Uterus (tissue), 4 donors: ENCODE results near the gene RASA3. TPM values are rescaled to one million over a fixed set of nuclear protein-coding genes. Genes with fewer than 3 reads are reported as not detected.

ENCODE experiments used
- DNase-seq, 2 donors: peaks; one replicate each; pipeline ENCODE4 v3.0.0-alpha.2; 2019 to 2020
- H3K27ac ChIP-seq, 2 donors: fragments of 200-600 bp; sonication (generic); 1 replicate in 1 of 2; 2 replicates in 1 of 2; pipeline ENCODE4 v1.5.1; 2016 to 2018
- H3K27me3 ChIP-seq, 2 donors: fragments of 200-600 bp; sonication (generic); one replicate each; pipeline ENCODE4 v1.5.1; 2018 to 2019; ENCODE audit warnings: control low read depth in 1 of 2
- H3K36me3 ChIP-seq, 2 donors: fragments of 200-600 bp; sonication (generic); one replicate each; pipeline ENCODE4 v1.5.1; 2019; ENCODE audit warnings: control low read depth in 1 of 2
- H3K4me1 ChIP-seq, 2 donors: fragments of 200-600 bp; sonication (generic); one replicate each; pipeline ENCODE4 v1.5.1; 2018 to 2019; ENCODE audit warnings: control low read depth in 1 of 2
- H3K4me3 ChIP-seq, 2 donors: fragments of 200-600 bp; sonication (generic); 1 replicate in 1 of 2; 2 replicates in 1 of 2; pipeline ENCODE4 v1.5.1; 2018 to 2019; ENCODE audit warnings: mild to moderate bottlenecking in 1 of 2
- H3K9me3 ChIP-seq, 2 donors: fragments of 200-600 bp; sonication (generic); one replicate each; pipeline ENCODE4 v1.5.1; 2019; ENCODE audit warnings: control low read depth in 1 of 2
- CTCF ChIP-seq, 4 experiments: fragments of 200-600 bp in 2 of 4; fragments of 450-650 bp in 2 of 4; sonication (generic) in 2 of 4; IDR thresholded peaks; one replicate each; pipeline ENCODE4 v1.5.1; 2016 to 2019; ENCODE audit warnings: antibody characterized with exemption in 4 of 4, mild to moderate bottlenecking in 2 of 4, moderate library complexity in 1 of 4
- POLR2A ChIP-seq, 2 donors: fragments of 450-650 bp; IDR thresholded peaks; one replicate each; pipeline ENCODE4 v1.6.1; 2016; ENCODE audit warnings: antibody characterized with exemption in 2 of 2, mild to moderate bottlenecking in 1 of 2, moderate library complexity in 1 of 2
- intact Hi-C: fragments of 100-400 bp; cut with DNase I; formaldehyde crosslinking; loops from one replicate; pipeline ENCODE4 v1.15.1; 2023; ENCODE audit warnings: low total_unique reads
- total RNA-seq, 4 donors: library from RNA; depleted of rRNA in 3 of 4; stranded (reverse); fragments of >200 nt in 3 of 4; gene quantifications; one replicate each; pipeline versions ENCODE4 v1.1.0 to v1.2.4, GENCODE V29; 2014 to 2023
- donor health status: DM: yes; HTN: yes; CAD: no.

RASA3 gene
- total RNA-seq, 4 donors from 2014 or later, result 8.5 to 31.6 (median 17.2) TPM

DNA sequence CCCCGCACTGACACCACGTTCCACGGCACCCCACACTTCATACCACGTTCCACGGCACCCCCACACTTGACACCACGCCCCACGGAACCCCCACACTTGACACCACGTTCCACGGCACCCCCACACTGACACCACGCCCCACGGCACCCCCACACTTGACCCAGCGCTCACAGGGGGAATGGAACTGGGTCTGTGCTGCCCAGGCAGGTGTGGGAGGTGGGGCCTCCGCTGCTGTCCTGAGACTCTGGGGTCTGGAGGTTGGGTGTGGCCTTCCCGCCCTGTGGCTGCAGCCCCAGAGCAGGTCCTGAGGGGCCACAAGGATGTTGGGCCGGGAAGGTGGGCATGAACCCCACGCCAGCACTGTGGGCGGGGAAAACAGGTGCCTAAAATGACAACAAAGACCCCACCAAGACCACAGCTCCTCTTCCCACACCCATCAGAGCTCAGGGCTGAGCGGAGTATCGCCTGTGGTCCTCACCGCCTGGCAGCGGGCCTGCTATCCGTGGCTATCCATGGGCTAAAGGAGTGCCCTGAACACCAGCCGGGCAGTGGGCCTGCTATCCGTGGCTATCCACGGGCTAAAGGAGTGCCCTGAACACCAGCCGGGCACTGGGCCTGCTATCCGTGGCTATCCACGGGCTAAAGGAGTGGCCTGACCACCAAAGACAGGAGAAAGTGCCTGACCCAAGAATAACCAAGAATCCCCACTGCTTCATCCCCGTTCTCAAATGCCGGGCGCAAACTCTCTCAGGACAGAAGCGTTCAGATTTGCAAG, 98.7 kb downstream of the RASA3 start:
- Histone ChIP-seq H3K4me3 (peak overlapping the region in 1 of 2 donors; percentile 13), H3K27me3 (no peaks in the 10 kb centered on the region), H3K27ac (peak overlapping the region; percentile 84 to 85), H3K4me1 (peaks cover 11% of the 10 kb centered on the region in 2 donors), H3K9me3 (no peaks in the 10 kb centered on the region), H3K36me3 (no peaks in the 10 kb centered on the region)
- intact Hi-C loops, result no loop called here
- DNase-seq, result no peak
- TF ChIP-seq CTCF (IDR thresholded peaks at IDR 0.05) (no peak), POLR2A (IDR thresholded peaks at IDR 0.05) (no peak)

- H3K4me1 ChIP-seq, result peaks cover 11% of the 10 kb centered on the region in 2 donors
- no peaks in the 10 kb centered on the region for H3K36me3 ChIP-seq
- TF ChIP-seq CTCF (IDR thresholded peaks at IDR 0.05) (no peak), POLR2A (IDR thresholded peaks at IDR 0.05) (no peak)
- peak; percentile 61 to 73 for DNase-seq
- intact Hi-C loops, result no loop called here
- peak overlapping the region; percentile 47 to 78 for H3K27ac ChIP-seq
- no peak overlapping the region for H3K4me3 ChIP-seq
- no peaks in the 10 kb centered on the region for H3K27me3 ChIP-seq
- H3K9me3 ChIP-seq, result no peaks in the 10 kb centered on the region
Measured at GRCh38 chr13:114032126-114032799, 100.2 kb downstream of the RASA3 start.

GRCh38 chr13:114031631-114032030, 100.8 kb downstream of the RASA3 start:
- Histone ChIP-seq H3K4me1 (peaks cover 11% of the 10 kb centered on the region in 2 donors), H3K27ac (peak overlapping the region; percentile 47 to 78), H3K36me3 (no peaks in the 10 kb centered on the region), H3K9me3 (no peaks in the 10 kb centered on the region), H3K27me3 (no peaks in the 10 kb centered on the region), H3K4me3 (no peak overlapping the region)
- peak in 1 of 2 donors; percentile 52 for DNase-seq
- intact Hi-C loops, result no loop called here
- no peak for TF ChIP-seq CTCF (IDR thresholded peaks at IDR 0.05)
- no peak for TF ChIP-seq POLR2A (IDR thresholded peaks at IDR 0.05)

- H3K27ac ChIP-seq, result peak overlapping the region; percentile 47 to 78
- no peak for DNase-seq
- H3K4me1 ChIP-seq, result peaks cover 11 to 12% of the 10 kb centered on the region in 2 donors
- no peaks in the 10 kb centered on the region for H3K36me3 ChIP-seq
- intact Hi-C loops, result no loop called here
- TF ChIP-seq POLR2A (IDR thresholded peaks at IDR 0.05) (no peak), CTCF (IDR thresholded peaks at IDR 0.05) (no peak)
- no peaks in the 10 kb centered on the region for H3K9me3 ChIP-seq
- no peak overlapping the region for H3K4me3 ChIP-seq
- no peaks in the 10 kb centered on the region for H3K27me3 ChIP-seq
Measured at GRCh38 chr13:114030666-114031610, 101.5 kb downstream of the RASA3 start.
